Activated T-cell treated with anti-CD3 and anti-CD28 coated beads, Interleukin-2, amount 50 U/mL, for 24 hours (primary cell): ENCODE measurements around the gene CHAMP1.
A peak's percentile ranks its signal among the peaks of the same experiment; 100 is the strongest.
"Not testable (repeated sequence)": the region's sequence is repeated elsewhere in the genome, so short reads cannot be mapped to it uniquely, and the experiment has no call there.

Source experiments
- DNase-seq: peaks from one replicate; pipeline ENCODE4 v3.0.0-alpha.2; 2020
- H3K27ac Mint-ChIP-seq: 2 replicates; pipeline ENCODE4 v1.8.0; 2020; ENCODE audit warnings: mild to moderate bottlenecking, mixed read lengths
- H3K27me3 Mint-ChIP-seq: 2 replicates; pipeline ENCODE4 v1.8.0; 2020; ENCODE audit warnings: mixed read lengths
- H3K36me3 Mint-ChIP-seq: 2 replicates; pipeline ENCODE4 v1.8.0; 2020; ENCODE audit warnings: low read depth, mixed read lengths
- H3K4me1 Mint-ChIP-seq: 2 replicates; pipeline ENCODE4 v1.8.0; 2020; ENCODE audit warnings: low read depth, mixed read lengths
- H3K4me3 Mint-ChIP-seq: 2 replicates; pipeline ENCODE4 v1.8.0; 2020; ENCODE audit warnings: mild to moderate bottlenecking, moderate library complexity, mixed read lengths
- H3K9me3 Mint-ChIP-seq: 2 replicates; pipeline ENCODE4 v1.8.0; 2020; ENCODE audit warnings: mixed read lengths

Gene CHAMP1

DNA sequence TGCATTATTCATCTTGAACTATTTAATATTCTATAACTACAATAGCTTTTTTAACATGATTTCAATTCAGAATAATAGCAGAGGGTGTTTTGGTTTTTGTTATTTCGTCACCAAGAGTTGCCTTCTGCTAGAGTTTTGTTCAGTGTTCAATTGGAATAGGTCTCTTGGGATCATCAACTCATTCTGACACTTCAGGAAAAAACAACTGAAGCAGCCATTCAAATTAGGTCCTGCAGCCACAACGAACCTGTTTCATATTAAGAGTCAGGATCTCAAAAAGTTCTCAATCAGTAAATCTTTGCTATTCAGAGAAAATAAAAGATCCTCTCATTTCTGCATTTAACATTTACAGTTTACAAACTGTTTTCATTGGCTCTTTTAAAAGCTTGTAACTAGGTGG lies 2.4 kb upstream of the CHAMP1 start:
- no peak for DNase-seq
- no peaks in the 10 kb centered on the region for H3K27me3 Mint-ChIP-seq
- no peak overlapping the region for H3K4me3 Mint-ChIP-seq
- H3K4me1 Mint-ChIP-seq, result peaks cover 30% of the 10 kb centered on the region
- H3K9me3 Mint-ChIP-seq, result no peaks in the 10 kb centered on the region
- H3K27ac Mint-ChIP-seq, result no peak overlapping the region
- peaks cover 28% of the 10 kb centered on the region for H3K36me3 Mint-ChIP-seq

DNA sequence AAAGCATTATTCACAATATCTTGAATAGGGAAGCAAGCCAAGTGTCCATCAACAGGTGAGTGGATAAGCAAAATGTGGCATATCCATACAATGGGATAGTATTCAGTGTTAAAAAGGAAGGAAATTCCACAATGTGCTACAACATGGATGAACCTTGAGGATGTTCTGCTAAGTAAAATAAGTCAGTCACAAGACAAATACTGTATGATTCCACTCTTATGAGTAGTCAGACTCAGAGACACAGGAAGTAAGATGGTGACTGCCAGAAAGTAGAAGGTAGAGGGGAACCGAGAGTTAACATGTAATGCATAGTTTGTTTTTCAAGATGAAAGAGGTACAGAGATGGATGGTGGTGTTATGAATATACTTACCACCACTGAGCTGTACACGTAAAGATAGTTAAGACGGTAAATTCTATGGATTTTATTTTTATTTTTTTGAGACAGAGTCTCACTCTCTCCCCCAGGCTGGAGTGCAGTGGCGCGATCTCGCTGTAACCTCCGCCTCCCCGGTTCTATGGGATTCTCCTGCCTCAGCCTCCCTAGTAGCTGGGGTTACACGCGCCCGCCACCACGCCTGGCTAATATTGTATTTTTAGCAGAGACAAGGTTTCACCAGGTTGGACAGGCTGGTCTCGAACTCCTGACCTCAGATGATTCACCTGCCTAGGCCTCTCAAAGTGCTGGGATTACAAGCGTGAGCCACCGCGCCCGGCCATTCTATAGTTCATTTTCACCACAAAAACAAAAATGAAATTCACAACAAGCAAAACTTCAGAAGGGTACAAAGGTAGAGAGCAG lies 1.0 kb upstream of the CHAMP1 start:
- H3K27me3 Mint-ChIP-seq, result no peaks in the 10 kb centered on the region
- peak overlapping the region; percentile 80 for H3K4me3 Mint-ChIP-seq
- peak; percentile 64 for DNase-seq
- H3K27ac Mint-ChIP-seq, result peak overlapping the region; percentile 95
- peaks cover 40% of the 10 kb centered on the region for H3K4me1 Mint-ChIP-seq
- H3K36me3 Mint-ChIP-seq, result peaks cover 31% of the 10 kb centered on the region
- no peaks in the 10 kb centered on the region for H3K9me3 Mint-ChIP-seq

DNA sequence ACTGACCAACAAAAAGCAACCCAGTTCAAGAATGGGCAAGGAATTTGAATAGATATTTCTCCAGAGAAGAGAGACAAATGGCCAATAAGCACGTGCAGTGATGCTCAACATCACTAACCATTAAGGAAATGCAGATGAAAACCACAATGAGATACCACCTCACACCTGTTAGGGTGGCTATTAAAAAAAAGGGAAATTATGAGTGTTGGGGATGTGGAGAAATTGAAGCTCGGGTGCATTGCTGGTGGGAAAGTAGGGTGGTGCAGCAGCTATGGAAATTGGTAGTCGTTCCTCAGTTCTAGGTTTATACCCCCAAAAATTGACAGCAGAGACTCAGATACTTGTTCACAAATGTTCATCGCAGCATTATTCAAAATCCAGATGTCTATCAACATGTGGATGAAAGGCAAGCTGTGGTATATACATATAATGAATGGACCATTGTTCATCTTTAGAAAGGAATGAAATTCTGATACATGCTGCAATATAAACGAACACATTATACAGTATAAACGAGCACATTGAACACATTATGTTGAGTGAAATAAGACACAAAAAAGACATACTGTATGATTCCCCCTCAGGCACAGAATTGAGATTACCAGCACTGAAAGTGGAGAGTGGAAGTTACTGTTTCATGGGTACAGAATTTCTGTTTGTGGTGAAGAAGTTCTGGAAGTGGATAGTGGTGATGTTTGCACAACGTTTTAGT lies 927 bp downstream of the CHAMP1 start:
- DNase-seq, result no peak
- Mint-ChIP-seq H3K4me3 (peak overlapping the region; percentile 91), H3K27ac (peak overlapping the region; percentile 95), H3K9me3 (no peaks in the 10 kb centered on the region), H3K4me1 (peaks cover 58% of the 10 kb centered on the region), H3K36me3 (peaks cover 51% of the 10 kb centered on the region), H3K27me3 (no peaks in the 10 kb centered on the region)

DNA sequence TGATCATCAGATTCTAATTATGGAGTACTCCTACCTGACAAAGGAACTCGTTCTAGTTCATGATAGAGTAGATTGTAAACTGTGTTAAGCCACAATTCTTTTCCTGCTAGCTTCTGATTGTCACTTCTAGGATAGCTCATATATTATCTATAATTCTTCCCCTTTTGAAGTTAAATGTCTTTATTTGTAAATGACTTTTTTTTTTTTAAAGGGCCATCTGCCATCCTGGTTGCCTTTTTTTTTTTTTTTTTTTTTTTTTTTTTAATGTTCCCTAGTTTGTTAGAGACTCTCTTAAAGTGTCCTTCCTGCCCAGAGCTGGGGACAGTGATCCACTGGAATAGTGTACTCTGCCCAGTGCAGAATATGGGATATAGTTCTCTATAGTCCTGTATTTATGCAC lies 4.3 kb downstream of the CHAMP1 start:
- Mint-ChIP-seq H3K9me3 (no peaks in the 10 kb centered on the region), H3K27me3 (no peaks in the 10 kb centered on the region), H3K36me3 (peaks cover 84% of the 10 kb centered on the region), H3K4me1 (peaks cover 69% of the 10 kb centered on the region), H3K4me3 (peak overlapping the region; percentile 28), H3K27ac (peak overlapping the region; percentile 74)
- DNase-seq, result no peak

DNA sequence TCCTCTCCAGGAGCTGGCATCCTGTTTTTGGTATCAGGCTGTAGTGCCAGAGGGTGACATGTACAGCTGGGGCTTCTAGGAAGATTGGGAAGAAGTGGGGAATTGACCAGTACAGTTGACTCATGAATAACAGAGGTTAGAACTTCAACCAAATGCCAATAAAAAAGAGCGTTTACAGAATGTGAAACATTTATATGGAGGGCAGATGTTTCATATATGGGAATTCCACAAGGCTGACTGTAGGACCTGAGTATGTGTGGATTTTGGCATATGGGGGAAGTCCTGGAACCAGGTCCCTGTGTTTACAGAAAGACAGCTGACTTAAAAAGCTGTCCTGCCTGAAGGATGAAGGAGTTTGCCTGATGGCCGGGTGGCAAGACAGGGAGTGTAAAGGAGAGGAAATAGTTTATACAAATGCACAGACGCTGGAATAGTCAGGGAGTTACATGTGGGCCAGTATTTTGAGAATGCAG lies 5.2 kb downstream of the CHAMP1 start:
- H3K9me3 Mint-ChIP-seq, result no peaks in the 10 kb centered on the region
- no peaks in the 10 kb centered on the region for H3K27me3 Mint-ChIP-seq
- H3K4me1 Mint-ChIP-seq, result peaks cover 74% of the 10 kb centered on the region
- no peak overlapping the region for H3K4me3 Mint-ChIP-seq
- peak overlapping the region; percentile 74 for H3K27ac Mint-ChIP-seq
- DNase-seq, result no peak
- H3K36me3 Mint-ChIP-seq, result peaks cover 93% of the 10 kb centered on the region

DNA sequence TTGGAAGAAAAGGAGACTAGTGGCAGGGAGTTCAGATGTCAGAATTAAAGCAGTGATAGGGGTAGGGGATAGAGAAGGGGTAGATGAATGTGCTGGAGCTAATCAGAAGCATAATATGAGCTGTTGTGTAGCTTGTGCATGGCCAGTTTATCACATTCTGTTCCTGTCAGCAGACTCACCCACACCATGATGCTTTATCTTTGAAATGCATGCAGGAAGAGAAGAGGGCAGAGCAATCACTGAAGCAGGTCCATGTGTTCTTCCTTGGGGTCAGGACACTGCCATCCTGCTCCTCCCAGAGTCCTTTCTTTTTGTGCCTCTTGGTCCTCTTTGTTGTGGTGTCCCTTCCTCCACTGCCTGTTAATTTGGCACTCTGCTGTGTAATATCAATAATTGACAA lies 5.8 kb downstream of the CHAMP1 start:
- peaks cover 94% of the 10 kb centered on the region for H3K36me3 Mint-ChIP-seq
- no peaks in the 10 kb centered on the region for H3K27me3 Mint-ChIP-seq
- H3K4me3 Mint-ChIP-seq, result no peak overlapping the region
- peaks cover 77% of the 10 kb centered on the region for H3K4me1 Mint-ChIP-seq
- DNase-seq, result no peak
- H3K27ac Mint-ChIP-seq, result peak overlapping the region; percentile 74
- H3K9me3 Mint-ChIP-seq, result no peaks in the 10 kb centered on the region

DNA sequence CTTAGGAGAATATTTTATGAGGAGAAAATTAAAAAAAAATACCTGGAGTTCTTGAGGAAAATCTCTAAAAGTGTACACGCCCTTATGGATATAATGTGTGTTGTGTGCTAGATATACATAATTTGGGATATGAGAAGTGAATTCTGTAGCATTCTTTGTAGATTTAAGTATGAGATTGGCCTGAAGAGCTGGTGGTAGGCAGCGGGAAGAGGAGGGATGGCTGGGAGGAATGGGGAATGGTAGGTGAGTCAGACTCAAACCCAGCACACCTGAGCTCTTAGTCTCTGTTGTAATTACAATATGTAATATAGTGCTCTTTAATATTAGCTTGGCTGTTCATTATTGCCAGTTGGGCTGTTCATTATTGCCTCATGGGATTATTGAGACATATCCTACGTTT lies 7.0 kb downstream of the CHAMP1 start:
- H3K27me3 Mint-ChIP-seq, result no peaks in the 10 kb centered on the region
- no peak for DNase-seq
- H3K4me3 Mint-ChIP-seq, result no peak overlapping the region
- H3K9me3 Mint-ChIP-seq, result no peaks in the 10 kb centered on the region
- H3K4me1 Mint-ChIP-seq, result peaks cover 80% of the 10 kb centered on the region
- peak overlapping the region; percentile 31 for H3K27ac Mint-ChIP-seq
- H3K36me3 Mint-ChIP-seq, result peaks cover 96% of the 10 kb centered on the region

DNA sequence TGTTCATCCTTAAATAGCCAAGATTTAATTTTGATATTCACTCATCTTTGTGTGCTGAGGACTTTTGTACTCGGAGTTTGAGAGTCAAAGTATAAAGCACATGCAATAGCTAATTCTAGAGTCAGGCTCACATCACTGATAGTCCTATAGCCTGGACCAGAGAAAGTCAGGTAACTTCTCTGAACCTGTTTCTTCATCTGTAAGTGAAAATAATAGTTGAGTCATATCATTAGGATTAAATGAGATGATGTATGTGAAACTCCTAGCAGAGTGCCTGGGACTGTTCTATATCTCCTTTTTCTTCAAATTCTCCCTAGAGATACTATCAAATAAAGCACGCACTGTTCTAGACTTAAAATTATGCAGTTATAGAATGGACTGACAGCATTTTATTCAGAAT lies 9.0 kb downstream of the CHAMP1 start:
- H3K4me1 Mint-ChIP-seq, result peaks cover 76% of the 10 kb centered on the region
- DNase-seq, result no peak
- H3K27ac Mint-ChIP-seq, result peak overlapping the region; percentile 86
- peaks cover 98% of the 10 kb centered on the region for H3K36me3 Mint-ChIP-seq
- peak overlapping the region; percentile 16 for H3K4me3 Mint-ChIP-seq
- no peaks in the 10 kb centered on the region for H3K9me3 Mint-ChIP-seq
- no peaks in the 10 kb centered on the region for H3K27me3 Mint-ChIP-seq

DNA sequence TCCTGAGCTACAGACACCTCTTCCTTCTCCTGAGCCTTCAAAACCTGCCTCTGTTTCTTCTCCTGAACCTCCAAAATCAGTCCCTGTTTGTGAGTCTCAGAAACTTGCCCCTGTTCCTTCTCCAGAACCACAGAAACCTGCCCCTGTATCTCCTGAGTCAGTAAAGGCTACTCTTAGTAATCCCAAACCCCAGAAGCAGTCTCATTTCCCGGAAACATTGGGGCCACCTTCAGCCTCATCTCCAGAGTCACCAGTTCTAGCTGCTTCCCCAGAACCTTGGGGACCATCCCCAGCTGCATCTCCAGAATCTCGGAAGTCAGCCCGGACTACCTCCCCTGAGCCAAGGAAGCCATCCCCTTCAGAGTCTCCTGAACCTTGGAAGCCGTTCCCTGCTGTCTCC lies 10.0 kb downstream of the CHAMP1 start:
- no peak for DNase-seq

DNA sequence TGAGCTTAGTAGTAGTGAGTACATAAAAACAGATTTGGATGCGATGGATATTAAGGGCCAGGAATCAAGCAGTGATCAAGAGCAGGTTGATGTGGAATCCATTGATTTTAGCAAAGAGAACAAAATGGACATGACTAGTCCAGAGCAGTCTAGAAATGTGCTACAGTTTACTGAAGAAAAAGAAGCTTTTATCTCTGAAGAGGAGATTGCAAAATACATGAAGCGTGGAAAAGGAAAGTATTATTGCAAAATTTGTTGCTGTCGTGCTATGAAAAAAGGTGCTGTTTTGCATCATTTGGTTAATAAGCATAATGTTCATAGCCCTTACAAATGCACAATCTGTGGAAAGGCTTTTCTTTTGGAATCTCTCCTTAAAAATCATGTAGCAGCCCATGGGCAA lies 11.4 kb downstream of the CHAMP1 start:
- peaks cover 87% of the 10 kb centered on the region for H3K36me3 Mint-ChIP-seq
- H3K4me3 Mint-ChIP-seq, result no peak overlapping the region
- H3K4me1 Mint-ChIP-seq, result peaks cover 56% of the 10 kb centered on the region
- peak overlapping the region; percentile 86 for H3K27ac Mint-ChIP-seq
- H3K9me3 Mint-ChIP-seq, result no peaks in the 10 kb centered on the region
- no peaks in the 10 kb centered on the region for H3K27me3 Mint-ChIP-seq
- DNase-seq, result no peak

More for the DNA sequence above, 10.0 kb downstream of the CHAMP1 start:
- Mint-ChIP-seq H3K4me3 (peak overlapping the region; percentile 8), H3K4me1 (peaks cover 68% of the 10 kb centered on the region), H3K9me3 (no peaks in the 10 kb centered on the region), H3K36me3 (peaks cover 98% of the 10 kb centered on the region), H3K27ac (peak overlapping the region; percentile 86), H3K27me3 (no peaks in the 10 kb centered on the region)

DNA sequence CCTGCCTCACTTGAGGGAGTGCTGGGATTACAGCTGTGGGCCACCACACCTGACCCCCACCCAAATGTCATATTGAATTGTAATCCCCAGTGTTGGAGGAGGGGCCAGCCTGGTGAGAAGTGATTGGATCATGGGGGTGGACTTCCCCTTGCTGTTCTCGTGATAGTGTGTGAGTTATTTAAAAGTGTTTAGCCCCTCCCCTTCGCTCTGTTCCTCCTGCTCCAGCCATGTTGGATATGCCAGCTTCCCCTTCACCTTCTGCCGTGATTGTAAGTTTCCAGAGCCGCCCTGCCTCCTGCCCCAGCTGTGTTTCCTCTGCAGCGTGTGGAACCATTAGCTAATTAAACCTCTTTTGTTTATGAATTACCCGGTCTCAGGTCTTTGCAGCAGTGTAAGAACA lies 13.7 kb downstream of the CHAMP1 start:
- H3K36me3 Mint-ChIP-seq, result peaks cover 64% of the 10 kb centered on the region
- no peaks in the 10 kb centered on the region for H3K9me3 Mint-ChIP-seq
- no peak overlapping the region for H3K4me3 Mint-ChIP-seq
- H3K4me1 Mint-ChIP-seq, result peaks cover 44% of the 10 kb centered on the region
- H3K27ac Mint-ChIP-seq, result peak overlapping the region; percentile 66
- DNase-seq, result no peak
- H3K27me3 Mint-ChIP-seq, result no peaks in the 10 kb centered on the region

DNA sequence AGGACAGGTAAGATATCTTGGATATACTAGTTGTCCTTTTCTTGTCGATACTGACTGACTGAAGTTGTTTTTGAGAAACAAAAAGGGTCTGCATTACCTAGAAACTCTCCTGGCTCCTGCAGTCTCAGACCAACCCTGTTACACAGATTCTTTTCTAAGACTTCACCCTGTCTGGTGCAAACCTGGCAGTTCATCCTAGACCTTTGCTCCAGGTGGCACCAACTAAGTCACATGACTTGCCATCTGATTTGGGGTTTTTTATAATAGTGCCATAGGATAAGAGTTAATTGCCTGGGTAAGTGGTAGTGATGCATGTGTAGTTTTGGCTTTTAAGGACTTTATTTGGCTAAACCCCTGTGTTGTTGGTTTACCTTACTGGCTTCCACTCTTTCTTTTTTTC lies 14.3 kb downstream of the CHAMP1 start:
- no peak overlapping the region for H3K27ac Mint-ChIP-seq
- H3K4me3 Mint-ChIP-seq, result no peak overlapping the region
- H3K27me3 Mint-ChIP-seq, result no peaks in the 10 kb centered on the region
- H3K9me3 Mint-ChIP-seq, result no peaks in the 10 kb centered on the region
- peaks cover 59% of the 10 kb centered on the region for H3K36me3 Mint-ChIP-seq
- H3K4me1 Mint-ChIP-seq, result peaks cover 38% of the 10 kb centered on the region
- DNase-seq, result no peak

DNA sequence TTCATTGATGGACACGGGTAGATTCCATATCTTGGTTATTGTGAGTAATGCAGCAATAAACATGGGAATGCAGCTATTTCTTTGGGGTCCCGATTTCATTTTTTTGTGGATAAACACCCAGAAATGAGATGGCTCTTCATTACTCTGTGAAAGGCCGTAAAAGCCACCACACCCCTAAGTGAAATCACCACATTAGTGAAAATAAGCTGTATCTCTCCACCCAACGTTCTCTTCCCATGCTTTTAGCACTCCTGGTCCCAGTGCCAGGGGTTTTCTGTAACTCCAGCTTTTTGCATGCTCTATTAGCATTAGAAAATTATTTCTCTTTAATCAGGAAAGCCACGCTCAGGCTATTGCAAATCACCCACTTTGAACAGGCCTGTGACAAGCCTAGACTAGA lies 15.8 kb downstream of the CHAMP1 start:
- Mint-ChIP-seq H3K4me3 (no peak overlapping the region), H3K27ac (no peak overlapping the region), H3K36me3 (peaks cover 44% of the 10 kb centered on the region), H3K27me3 (no peaks in the 10 kb centered on the region), H3K4me1 (peaks cover 37% of the 10 kb centered on the region), H3K9me3 (no peaks in the 10 kb centered on the region)
- no peak for DNase-seq

DNA sequence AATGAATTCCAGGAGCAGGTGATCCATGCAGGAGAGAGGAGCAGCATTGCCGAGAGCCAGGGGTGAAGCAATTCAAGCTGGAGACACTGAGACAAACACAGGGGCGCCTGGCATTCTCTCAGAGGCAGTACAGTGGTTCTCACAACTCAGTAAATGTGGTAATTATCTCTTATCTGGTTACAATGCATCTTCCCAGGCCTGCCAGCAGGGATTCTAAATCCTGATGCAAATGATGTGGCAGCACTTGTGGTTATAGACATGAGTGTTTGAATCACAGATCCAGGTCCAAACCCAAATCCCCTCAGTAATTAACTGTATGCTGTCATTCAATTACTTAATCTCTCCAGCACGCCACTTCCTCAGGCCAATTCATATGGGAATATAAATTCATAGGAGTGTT lies 19.6 kb downstream of the CHAMP1 start:
- H3K27me3 Mint-ChIP-seq, H3K36me3 Mint-ChIP-seq, H3K4me3 Mint-ChIP-seq, H3K9me3 Mint-ChIP-seq, DNase-seq, H3K27ac Mint-ChIP-seq: not testable (repeated sequence)
- H3K4me1 Mint-ChIP-seq, result peaks cover 14% of the 10 kb centered on the region
